GM19395 (cell line): ENCODE measurements around the gene MPDZ.
"Not testable (repeated sequence)": the region's sequence is repeated elsewhere in the genome, so short reads cannot be mapped to it uniquely, and the experiment has no call there.

Experiments used
- ATAC-seq: cut with Tn5 transposase; IDR thresholded peaks from one replicate; pipeline ENCODE4 v1.9.1; 2021; ENCODE audit warnings: mild to moderate bottlenecking, moderate library complexity; ENCODE audit not compliant: unreplicated experiment

The MPDZ gene

DNA sequence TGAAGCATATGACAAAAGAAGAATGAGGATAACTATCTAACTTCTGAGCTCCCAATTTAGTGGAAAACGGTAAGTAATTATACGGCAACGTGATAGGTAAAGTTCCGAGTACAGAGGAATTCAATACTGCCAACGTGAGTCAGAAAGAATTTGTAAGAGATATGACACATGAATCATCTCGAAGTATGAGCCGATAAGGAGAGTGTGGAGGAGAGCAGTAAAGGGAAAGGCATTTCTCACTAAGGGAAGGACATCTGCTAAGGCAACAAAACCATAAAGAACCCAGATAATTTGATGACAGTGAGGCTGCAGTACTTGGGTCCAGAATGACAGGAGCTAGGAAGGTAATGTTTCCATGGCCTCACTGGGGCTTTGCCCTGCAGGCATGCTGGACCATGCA lies 11.0 kb downstream of the MPDZ start:
- ATAC-seq: no peak

DNA sequence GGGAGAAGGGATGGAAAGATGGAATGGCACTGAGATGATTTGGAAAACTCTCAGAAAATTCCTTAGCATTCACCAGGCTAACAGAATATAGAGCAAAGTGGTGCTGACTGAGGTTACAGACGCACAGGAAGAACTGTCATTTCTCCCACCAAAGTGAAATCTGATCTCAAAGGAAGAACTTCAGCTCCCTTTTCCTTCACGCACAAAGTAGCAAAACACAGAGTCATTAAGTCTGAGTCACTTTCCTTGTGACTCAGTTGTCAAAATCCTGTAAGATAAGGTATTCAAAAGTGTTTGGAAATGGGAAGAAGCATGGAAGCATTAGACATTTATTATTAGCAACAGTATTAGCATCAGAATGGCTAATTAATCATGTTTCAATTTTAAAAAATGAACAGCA lies 11.7 kb downstream of the MPDZ start:
- no peak for ATAC-seq

DNA sequence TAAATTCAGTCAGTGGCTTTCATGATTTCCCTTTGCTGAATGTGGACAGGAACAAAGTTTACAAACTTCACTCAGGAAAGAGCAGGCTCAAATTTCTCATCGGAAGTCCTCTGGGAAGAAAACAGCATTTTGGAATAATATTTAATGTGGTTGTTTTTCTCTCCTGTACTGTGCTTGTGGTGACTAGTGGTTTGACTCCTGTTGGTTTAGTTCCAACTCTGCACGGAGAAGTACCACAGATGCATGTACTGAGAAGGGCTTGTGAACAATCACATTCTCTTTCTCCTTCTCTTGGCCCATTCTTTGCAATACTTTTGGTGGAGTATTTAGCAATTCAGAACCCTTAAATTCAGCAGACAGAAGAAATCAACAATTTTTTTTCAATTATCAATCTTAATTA lies 13.3 kb downstream of the MPDZ start:
- ATAC-seq: no peak

DNA sequence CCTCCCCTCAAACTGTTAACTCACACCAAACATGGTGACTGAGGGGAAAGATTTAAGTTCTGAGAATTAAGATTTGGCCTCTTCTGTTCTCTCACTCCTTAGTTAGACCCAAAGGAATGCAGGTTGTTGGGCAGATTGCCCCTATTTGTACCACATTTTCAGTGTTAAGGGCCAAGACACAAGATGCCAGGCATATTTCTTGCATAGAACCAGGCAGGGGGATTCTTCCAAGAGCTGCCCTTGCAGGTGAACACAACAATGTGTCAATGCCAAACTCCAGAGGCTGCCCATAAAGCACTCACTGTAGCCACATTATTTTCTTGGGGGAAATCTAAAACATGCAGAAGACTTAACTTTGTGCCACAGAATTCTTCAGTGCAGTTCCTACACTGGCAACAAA lies 14.7 kb downstream of the MPDZ start:
- ATAC-seq: no peak

DNA sequence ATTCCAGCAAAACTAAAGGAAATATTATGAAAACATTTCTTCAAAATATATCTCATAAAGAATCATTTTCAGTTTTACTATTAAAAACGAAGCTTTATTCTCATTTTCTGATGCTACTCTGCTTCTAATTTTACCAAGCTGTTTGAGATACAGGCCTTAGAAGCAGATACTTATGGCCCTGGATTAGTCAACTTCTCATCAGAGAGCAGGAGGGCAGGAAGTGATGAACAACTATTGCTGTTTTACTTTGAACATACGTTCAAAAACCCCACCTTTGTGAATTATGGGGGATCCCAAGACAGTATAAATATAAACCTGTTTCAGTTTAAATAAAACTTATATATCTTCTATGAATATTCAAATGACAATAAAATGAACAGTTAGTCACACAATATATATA lies 16.0 kb downstream of the MPDZ start:
- no peak for ATAC-seq

DNA sequence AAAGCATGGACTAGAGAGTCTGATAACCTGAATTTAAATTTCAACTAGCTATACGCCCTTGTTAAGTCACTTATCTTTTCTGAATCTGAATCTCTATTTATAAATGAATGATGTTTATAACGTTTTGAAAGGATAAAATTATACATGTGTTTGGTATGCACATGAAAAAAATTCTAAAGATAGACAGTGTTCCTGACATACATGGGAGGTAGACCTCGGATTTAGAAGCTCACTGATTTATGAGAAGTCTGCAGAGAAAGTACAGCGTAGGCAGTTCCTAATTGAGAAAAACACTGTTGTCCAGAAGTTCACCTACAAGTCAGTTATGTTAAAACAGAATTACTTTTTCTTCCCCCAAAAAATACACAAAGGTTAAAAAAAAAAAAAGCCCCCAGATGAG lies 26.6 kb downstream of the MPDZ start:
- no peak for ATAC-seq

DNA sequence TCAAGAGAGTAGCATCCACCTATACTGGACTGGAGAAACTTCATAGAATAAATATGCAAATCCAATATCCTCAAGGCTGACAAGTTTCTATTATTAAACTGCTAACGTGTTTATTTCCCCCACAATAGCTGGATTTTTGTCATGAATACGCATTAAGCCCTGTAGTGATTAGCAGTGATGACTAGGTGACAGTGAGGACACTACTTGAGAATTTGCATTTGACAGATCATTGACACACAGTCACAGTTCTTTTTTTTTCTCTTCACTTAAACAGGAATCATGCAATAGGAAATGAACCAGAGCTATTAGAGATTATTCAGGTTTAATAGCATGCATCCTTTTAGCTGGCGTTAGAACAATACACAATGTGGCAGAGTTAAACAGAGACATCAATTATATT lies 35.3 kb downstream of the MPDZ start:
- ATAC-seq: no peak

DNA sequence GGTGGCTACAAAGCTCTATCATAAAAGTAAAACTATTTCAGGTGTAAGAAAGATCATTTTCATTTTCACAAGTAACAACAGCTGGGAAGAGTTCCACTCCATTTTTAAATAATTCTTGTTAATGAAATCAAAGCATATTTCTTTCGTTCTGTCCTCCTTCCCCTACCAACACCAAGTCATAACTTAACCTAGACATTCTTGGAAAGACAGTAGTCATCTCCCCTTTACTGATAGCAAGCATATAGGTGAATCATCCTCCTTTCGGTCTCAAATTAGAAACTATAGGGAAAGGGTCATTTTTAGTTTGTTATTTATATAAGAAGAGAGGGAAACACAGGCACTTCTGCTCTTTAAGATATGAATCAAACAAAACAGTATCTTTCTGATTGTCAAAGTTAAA lies 38.2 kb downstream of the MPDZ start:
- no peak for ATAC-seq

DNA sequence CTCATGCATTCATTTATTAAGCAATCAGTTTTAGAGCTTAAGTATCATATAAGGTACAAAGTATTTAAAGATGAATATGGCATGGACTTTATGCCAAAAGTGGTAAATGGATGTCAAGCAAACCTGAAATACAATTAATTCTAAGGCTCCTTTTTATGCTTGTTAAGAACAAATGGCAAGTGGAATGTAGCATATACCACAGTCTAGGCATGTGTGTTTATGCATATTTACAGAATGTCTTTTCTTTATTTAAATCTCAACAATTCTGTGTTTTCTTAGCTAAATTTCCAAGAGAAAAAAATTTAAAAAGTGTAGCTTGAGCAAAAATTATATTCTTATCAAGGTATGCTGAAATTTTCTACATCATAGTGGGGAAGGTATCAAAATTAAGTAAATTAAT lies 39.8 kb downstream of the MPDZ start:
- ATAC-seq: no peak

DNA sequence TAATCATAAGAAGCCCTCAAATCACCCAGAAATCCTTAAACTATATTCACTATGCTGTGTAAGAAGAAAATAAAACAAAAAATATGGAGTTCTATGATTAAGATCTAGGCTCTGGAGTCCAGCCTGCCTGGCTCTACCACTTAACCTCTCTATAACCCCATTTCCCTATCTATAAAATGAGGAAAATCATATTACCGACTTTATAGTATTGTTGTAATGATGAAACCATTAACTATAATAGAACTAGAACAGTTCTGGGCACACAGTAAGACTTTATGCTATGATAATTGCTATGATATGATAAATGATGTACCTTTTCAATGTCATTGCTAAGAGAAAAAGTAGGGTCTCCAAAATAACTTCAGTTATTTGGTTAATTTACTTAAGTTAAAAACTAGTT lies 40.3 kb downstream of the MPDZ start:
- no peak for ATAC-seq

DNA sequence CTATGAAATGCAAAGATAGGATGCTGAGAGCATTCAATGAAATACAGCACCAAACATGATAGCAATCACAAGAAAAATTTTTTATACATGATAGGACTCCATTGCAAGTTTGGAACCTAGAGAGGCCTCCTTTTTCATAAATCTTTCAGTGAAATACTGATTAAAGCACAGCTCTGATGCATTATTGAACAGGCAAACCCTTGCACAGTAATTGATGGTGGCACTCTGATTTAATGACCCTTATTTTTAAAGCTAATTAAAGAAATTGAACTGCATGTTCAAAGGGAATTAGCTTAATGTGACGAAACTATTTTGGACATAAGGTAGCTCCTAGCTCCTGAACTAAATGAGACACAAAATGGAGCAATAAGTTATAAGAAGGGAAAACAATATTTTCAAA lies 44.6 kb downstream of the MPDZ start:
- no peak for ATAC-seq

DNA sequence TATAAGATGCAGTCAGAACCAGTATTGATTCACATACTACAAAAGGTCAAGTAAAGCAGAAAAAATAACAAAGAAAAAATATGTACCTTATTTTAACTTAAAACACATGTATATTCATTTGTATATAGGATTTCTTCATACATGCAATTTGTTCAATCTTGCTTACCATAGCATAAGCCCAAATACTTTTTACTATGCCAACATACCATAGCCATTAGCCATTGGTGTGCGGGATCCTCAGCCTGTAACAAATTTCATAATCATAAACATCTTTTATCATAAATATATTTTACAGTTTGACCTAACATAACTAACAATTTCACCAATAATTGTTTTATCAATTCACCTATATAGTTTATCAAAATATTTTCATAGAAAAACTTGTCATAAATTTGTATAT lies 51.1 kb downstream of the MPDZ start:
- ATAC-seq: no peak

DNA sequence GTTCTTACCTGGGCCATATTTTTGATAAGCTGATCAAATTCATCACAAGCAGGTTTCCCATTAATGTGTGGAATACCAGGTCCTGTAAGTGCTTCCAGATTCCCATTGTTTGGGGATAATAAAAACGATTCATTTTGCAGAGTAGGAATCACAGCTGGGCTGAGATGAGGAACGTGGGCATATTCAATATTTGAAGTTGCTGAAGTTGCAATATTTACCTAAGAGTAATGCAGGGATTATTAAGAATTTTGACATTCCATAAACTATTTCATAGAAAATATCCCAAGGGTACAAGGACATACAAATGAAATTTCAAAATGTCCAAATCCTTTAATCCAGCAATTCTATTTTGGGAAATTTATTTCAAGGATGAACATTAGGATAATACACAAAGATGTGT lies 55.1 kb downstream of the MPDZ start:
- ATAC-seq: no peak

DNA sequence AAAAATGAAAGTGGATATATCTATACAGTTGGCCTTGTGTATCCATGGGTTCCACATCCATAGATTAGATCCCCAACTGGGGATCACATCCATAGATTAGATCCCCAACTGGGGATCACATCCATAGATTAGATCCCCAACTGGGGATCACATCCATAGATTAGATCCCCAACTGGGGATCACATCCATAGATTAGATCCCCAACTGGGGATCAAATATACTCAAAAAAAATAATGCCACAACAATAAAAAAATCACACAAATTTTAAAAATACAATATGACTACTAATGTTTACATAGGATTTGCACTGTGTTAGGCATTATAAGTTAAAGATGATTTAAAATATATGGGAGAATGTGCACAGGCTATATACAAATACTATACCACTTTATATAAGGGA lies 56.8 kb downstream of the MPDZ start:
- not testable (repeated sequence) for ATAC-seq

DNA sequence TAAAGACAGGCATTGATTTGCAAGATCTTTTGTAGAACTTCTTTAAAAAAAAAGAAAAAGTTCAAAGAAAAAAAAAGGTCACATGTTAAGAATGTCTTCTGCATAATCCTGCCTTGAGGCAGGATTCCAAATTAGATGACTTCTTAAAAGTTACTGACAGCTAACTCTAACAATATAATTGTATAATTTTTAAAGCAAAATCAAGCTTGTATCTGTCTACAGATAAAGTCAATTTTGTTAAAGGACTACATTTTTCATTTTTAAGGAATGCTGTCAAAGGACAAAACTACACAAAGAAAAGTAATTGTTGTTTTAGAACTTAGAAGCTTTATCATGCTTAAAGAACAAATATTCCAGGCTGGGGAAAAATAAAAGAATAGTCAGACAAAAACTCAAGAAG lies 57.8 kb downstream of the MPDZ start:
- ATAC-seq: no peak

DNA sequence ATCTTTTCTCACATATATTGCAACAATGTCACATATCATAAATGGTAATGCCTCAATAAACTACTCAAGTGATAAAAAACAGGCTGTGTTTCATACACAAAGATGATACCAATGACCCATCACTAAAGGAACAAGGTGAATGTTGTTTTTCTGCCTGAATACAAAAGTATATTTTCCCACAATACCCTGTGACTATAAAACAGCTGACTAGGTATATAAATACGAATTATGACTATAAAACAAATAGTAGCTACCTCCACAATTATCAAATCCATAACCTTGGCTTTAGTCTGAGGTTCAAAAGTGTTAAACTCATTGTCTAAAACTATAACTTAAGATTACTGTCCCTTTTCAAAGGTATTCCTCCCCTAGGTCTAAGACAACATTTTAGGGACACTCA lies 58.7 kb downstream of the MPDZ start:
- no peak for ATAC-seq

DNA sequence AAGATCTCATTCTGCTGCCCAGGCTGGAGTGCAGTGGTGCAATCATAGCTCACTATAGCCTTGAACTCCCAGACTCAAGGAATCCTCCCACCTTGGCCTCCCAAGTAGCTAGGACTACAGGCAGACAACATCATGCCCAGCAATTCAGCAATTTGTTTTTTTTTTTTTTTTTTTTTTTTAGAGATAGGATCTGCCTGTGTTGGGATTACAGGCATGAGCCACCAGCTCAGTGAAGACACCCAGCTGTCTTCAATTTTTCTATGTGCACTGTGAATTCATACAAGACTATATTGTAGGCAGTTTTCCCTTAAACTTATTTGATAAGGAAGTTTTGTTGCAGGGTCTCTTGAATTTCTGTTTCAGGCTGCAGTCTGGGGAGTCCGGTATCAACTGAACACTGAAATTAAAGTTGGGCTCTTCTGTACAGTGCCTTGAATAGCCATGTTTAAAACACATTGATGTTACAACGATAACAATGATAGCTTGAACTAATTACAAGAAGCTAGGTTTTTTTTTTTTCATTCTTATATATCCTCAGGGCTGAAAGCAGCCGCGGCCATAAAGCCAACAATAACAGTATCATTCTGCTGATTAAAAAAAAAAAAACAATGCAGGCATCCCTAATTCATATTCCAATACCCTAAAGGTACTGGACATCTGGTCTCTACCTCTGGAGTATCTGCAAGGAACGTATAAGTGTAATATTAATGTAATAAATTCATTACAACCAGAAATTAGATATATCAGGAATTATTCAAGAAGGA lies 63.5 kb downstream of the MPDZ start:
- ATAC-seq: no peak

DNA sequence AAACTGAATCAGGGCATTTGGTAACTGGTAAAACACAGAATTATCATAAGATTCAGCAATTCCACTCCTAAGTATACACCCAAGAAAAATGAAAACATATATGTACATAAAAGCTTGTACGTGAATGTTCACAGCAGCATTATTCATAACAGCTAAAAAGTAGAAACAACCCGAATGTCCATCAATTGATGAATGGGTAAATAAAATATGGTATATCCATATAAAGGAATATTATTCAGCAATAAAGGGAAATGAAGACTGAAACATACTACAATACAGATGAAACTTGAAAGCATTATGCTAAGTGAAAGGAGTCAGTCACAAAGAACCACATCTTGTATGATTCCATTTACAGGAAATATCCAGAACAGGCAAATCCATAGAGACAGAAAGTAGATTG lies 65.5 kb downstream of the MPDZ start:
- ATAC-seq: no peak

DNA sequence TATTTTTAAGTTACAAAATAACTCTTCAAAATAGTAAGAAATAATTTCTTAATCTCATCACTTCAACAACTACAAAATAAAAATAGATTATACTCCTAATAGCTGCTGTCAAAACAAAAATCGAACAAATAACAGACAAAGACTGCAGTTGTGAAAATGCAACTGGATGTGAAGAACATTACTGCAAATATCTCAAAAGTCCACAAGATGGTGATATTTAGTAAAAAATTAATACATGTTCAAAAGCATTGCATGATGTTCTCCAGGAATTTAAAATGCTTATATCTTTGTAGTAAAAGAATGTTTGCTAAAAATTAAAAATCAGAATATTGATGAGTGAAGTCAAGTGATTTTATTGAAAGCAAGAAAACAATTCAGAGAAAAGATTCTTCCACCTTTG lies 66.2 kb downstream of the MPDZ start:
- ATAC-seq: no peak

DNA sequence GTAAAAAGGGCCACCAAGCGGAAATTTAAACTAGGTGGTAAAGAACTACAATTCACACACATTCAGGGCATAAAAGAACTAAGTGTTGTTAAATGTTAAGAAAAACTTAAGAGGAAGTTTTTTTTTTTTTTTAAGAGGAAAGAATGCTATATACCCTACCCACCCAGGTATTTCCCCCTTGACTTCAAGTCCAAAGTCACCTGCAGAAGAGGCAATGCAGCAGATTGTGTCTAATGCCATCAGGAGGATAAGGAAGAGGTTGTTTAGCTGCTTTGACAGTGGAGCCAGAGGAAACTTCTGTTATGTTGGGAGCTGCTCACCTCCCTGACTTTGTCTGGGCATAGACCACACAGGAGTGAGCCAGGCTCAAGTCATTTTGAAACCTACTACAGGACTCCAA lies 69.2 kb downstream of the MPDZ start:
- ATAC-seq: no peak

DNA sequence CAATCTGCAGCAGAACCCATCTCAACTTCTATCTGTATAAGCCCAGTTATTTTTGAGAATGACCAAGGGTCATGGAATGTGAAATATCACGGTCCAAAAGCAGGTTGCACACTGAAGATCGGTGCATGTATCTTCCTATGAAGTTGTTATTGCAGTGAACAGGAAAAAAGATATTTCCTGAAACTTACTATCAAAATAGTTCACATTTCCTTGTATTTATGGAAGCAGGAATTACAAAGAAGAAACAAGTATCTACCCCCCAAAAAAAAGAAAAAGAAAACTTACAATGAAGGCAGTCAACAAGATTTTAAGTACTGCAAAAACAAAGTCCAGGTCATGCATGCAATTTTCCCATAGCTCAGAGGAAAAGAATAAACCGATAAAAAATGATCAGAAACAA lies 70.0 kb downstream of the MPDZ start:
- ATAC-seq: no peak

DNA sequence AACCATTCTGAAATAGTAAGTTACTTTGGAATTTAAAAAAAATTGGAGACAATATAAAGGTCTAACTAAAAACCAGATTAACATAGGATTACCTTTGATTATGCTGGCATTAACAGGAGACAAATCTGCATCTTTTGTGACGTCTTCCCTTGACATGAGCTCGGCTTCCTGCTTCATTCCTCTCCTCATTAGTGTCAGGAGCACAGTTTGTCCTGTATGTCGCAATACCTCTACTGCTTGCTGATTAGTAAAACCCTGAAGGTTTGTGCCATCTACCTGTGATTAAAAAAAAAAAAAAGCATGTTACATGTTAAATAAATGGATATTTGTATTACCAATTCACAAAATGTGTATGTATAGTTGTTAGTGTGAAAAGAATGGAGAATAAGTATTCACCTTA lies 73.7 kb downstream of the MPDZ start:
- no peak for ATAC-seq

DNA sequence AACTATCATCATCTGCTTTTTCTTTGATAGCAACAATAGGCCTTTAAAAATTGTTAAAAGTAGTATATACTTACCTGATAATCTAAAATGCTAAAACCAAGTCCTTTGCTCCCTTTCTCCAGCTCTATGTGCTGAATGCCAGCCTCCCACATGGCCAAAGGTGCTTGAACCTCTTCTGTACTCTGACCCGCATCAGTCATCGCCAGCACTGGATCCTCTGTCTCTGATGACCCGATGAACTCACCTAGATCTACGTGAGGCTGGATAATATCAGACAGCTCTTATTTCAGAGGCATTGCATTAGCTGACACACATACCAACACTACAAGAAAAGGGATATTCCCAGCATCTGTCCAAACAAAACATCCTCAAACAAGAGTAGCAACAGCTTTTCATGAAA lies 89.5 kb downstream of the MPDZ start:
- ATAC-seq: no peak
